HG03196 (cell line): ENCODE data around the gene TRMT1.
"Not testable (repeated sequence)": the region's sequence is repeated elsewhere in the genome, so short reads cannot be mapped to it uniquely, and the experiment has no call there.

Experiments used
- ATAC-seq: cut with Tn5 transposase; IDR thresholded peaks from one replicate; pipeline ENCODE4 v1.9.1; 2021; ENCODE audit not compliant: unreplicated experiment

Gene TRMT1

GRCh38 chr19:13116282-13117175 is at the start of gene TRMT1:
Gene TRMT1, minus strand, starts transcription at chr19:13116740. Its CDS starts 341 bp downstream, at chr19:13116399.
- peak; percentile 49 for ATAC-seq

DNA sequence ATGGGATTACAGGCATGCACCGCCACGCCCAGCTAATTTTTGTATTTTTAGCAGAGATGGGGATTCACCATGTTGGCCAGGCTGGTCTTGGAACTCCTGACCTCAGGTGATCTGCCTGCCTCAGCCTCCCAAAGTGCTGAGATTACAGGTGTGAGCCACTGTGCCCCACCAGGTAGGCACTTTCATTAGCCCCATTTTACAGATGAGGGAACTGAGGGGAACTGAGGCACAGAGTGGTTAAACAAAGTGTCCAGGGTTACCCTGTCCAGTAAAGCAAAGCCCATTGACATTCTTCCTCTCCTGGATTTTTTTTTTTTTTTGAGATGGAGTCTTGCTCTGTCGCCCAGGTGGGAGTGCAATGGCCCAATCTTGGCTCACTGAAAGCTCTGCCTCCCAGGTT is 49.6 kb upstream of the TRMT1 start:
- not testable (repeated sequence) for ATAC-seq

- no peak for ATAC-seq
These were observed 48.8 kb upstream of the TRMT1 start for GRCh38 chr19:13165162-13165997.

DNA sequence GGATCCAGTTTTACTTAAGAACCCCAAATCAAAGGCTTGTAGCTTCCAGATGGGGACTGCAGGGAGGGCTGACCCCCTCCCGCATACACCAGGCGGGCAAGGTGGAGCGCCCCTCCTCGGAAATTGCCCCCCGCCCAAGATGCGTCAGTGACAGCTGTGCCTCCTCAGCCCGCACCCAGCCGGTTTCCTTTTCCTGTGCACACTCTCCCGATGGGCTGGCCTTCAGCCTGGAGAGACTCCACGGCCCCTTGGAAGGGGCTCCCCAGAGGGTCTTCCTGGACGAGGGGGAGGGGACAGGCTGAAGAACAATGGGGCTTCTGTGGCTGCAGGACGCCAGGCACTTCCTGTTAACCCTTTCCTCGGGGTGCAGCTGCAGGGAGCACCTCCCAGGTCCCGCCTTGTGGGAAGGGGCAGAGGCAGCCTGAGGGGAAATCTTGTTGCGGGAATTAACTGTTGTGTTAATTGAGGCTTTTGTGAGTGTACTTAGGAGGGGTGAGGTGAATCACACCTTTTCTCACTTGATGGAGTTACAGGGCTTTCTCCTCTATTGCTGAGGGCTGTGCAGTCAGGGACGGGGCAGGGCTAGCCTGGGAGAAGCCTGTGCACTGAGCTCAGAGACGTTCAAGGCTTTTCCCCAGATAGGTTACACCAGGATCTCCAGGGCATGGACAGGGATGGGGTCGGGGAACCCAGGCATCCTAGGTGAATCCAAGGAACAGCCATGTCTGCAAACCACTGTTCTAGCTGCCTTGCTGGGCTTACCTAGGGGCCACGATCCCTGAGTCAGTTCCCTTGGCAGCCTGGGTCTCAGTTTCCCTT is 48.0 kb upstream of the TRMT1 start:
- ATAC-seq = no peak

DNA sequence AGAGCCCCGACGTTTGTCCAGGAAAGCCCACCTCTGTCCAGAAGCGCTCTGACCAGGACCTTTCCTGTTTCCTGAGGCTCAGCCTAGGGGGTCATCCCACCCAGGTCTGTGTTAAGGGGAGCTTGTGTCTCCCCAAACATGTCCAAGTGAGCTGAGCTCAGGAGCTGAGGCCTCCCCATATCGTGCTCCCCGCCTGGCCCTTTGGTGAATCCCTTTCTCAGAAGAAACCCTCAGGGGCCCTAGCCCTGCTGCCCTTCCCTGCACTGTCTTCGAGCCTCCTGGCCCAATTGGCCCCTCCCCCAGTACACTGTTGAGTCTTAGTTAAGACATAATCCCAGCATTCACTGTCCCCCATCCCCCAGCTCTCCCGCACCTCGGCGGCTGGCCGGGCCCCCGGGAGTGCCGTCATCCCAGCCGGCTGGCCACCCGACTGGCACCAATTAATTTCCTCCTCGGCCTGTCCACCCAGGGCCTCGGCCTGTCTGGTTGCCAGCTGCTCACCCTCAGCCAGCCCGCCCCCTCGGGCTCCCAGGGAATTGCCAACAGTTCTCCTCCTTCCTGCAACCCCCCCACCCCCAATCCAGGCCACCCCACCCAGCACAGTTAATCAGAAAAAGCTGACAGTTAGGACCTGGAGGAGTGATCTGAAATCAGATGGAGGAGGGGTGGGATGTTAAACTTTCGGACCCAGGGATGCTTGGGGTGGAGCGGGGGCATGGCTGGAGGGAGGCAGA is 47.2 kb upstream of the TRMT1 start:
- no peak for ATAC-seq

- ATAC-seq = peak; percentile 31
These were observed 46.4 kb upstream of the TRMT1 start for GRCh38 chr19:13162724-13163608.

- no peak for ATAC-seq
These were observed 44.0 kb upstream of the TRMT1 start for GRCh38 chr19:13160557-13160956.

DNA sequence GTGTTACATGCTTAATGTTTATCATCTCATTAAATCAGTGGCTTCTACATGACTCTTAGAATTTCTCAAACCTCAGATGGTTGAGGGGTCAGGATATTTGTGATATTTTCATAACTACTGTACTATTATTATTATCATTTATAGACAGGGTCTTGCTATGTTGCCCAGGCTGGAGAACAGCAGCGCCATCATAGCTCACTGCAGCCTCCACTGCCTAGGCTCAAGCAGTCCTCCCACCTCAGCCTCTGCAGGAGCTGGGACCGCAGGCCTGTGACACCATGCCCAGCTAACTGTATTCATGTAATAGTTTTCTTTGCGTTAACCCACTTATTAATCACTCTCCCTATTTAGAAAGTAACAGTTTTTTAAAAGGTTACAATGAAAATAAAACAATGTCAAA is 43.2 kb upstream of the TRMT1 start:
- ATAC-seq = no peak

DNA sequence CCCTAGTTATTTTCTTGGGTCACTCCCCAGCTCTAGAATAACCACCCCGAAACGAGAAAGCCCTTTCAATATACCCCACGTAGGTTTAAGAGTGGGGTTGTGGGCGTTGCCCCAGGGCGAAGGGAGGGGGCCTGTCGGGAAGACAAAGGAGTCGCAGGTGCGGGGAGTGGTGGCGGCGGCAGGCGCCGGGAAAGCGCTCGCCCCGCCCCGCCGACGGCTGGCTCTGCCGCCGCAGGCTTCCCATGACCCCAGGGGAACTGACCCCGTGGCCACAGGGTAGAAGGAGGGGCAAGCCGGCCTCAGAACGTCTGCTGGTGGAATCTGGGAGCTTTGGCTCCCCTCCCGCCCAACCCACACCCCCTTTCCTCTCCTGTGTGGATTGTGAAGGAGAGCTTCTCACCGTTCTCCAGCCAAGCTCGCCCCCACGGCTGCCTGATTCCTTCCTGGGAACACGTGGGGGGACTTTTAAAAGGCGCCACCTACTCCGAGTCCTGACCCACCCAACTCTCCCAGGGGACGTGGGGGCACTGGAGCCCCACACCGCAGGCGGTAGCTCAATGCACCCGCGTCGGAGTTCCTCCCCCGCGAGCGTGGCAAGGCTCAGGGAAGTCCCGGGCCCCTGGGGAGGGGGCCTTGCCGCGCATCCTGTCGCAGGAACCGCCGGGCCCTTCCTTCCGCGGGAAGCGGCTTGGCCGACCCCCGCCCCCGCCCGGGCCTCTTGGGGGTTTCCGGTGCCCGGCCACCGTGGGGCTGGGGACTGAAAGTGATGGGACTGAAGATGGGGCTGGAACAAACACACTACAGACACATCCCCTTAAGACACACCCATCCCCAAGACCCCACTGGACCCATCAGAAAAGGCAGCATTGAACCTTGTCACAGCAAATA is 39.2 kb upstream of the TRMT1 start:
- peak; percentile 18 for ATAC-seq

DNA sequence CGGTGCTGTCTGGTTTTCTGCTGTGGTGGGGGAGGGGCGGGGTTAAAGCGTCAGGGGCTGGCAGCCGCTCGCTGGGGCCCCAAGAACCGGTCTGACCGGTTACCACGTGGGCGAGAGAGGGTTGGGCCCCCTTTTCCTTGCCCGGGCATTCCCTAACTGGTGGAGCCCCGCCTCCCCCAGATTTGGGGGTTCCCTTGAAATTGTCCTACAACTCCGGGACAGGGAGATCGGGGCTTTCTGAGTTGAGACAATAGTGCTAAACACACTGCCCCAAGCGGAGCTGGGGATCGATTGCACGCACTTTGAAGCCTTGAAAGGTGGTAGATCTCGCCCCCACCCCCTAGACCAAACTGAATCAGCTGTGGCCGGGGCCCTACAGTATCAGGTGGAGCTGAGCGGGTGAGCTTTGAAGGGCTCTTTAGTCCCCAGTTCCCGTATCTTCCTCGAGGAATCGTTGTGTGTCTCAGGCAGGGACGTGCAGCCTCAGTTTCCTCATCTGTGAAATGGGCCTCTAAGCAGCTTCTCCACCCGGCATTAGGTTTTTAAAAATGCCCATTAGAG is 38.5 kb upstream of the TRMT1 start:
- no peak for ATAC-seq

- no peak for ATAC-seq
These were observed 37.8 kb upstream of the TRMT1 start for GRCh38 chr19:13154241-13154778.

DNA sequence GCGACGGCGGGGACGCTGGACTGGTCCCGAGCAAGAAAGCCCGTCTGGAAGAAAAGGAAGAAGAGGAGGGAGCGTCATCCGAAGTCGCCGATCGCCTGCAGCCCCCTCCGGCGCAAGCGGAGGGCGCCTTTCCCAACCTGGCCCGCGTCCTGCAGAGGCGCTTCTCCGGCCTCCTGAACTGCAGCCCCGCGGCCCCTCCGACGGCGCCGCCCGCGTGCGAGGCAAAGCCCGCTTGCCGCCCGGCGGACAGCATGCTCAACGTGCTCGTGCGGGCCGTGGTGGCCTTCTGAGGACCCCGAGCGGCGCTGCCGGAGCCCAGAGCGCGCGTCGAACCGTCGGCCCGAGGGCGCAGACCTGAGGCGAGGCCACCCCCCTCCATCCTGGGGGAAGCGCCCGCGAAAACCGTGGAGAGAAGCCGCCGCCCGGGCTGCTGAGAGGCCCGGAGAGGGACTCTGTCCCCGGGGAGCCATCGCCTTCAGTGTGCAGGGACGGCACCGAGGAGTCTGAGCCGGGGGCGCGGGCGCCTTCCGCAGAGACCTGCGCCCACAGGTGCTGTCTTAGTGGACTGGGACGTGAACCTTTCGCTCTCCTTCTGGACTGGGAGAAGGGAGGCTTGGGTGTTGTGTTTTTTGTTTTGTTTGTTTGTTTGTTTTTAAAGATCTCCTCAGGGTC is 37.2 kb upstream of the TRMT1 start:
- no peak for ATAC-seq

GRCh38 chr19:13152974-13153568 is 36.5 kb upstream of the TRMT1 start:
- ATAC-seq = peak; percentile 28

DNA sequence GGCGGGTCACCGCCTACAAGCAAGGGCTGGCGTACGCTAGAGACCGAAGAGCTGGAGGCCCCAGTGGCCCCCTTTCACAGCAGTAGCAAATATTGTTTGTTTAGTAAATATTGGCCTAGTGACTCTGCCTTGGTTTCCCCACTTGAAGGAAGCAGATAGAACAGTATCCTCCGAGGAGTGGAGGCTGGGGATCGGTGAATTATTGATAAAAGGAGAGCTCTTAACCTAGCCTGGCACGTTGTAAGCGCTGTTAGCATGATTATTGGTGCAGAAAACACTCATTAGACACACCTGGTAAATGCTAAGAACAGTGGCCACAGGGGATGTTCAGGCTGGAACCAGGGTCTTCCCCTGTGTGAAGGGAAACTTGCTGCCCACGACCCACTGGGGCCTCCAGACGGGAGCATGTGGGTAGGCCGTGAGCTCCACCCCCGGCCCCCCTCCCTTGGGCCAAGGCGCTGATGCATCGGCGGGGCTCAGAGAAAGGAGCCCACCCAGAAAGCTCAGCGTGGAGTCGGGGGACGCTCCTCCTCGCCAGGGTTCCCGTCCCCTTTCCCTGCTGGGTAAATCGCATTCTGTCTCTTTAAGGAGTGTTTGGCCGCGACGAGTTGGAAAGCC is 35.9 kb upstream of the TRMT1 start:
- peak; percentile 4 for ATAC-seq

DNA sequence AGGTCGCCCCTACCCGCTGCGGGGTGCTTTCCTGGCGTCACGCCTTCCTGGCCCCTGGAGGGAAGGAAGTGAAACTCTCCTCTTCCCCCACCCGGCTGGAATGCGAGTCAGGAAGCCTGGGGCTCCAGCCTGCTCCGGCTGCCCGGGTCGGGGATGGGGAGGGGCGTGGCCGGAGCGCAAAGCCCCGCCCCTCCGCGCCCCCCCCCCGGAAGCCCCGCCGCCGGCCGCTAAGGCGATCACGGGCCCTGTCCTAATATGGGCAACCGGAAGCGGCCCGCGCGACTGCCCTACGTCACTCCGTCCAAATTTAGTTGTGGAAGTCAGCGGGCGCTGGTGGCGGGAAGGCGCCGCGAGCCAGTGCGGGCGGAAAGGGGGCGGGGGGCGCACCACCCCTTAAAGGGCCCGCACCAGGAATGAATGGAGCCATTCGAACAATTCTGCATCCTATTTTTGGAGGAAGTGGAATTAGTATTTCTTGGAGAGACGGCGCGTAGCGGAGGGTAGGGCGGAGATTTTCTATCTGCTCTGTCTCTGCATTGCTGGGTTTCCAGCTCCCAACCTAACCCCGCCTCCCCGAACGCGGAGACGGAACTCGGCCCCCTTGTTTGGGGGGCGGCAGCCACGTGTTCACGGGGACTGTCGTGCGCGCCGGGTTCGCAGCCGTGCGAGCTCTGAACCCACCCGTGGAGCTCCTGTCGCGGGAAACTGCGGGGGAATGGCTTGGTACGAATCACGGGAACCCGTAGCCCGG is 35.2 kb upstream of the TRMT1 start:
- ATAC-seq = peak; percentile 30
